ENCODE measurements around the gene ZBTB42. TPM values are rescaled to one million over a fixed set of nuclear protein-coding genes. Genes with fewer than 3 reads are reported as not detected.
"Not testable (repeated sequence)": the region's sequence is repeated elsewhere in the genome, so short reads cannot be mapped to it uniquely, and the experiment has no call there.

Gene ZBTB42
- total RNA-seq, 1 experiment from 2014 or later = 4.2 TPM

GRCh38 chr14:104810316-104810715 is 9.4 kb downstream of the ZBTB42 start:
- no peak for DNase-seq
- no peak overlapping the region for H2AFZ ChIP-seq
- H3K79me2 ChIP-seq (ENCODE audit: low read depth) = peaks cover 9% of the 10 kb centered on the region; the same call in 1 of the 2 replicates
- H4K20me1 ChIP-seq (ENCODE audit: insufficient read depth) = no peaks in the 10 kb centered on the region; the same call in 1 of the 2 replicates
- H3K4me2 ChIP-seq = no peak overlapping the region
- TF ChIP-seq CTCF (conservative IDR thresholded peaks at IDR 0.05) (no peak), EZH2 (IDR thresholded peaks at IDR 0.05; ENCODE audit: low read depth) (no peak)
- no peaks in the 10 kb centered on the region for H3K27me3 ChIP-seq (ENCODE audit: insufficient read depth, low read depth)
- intact Hi-C loops (cut with micrococcal nuclease; ENCODE audit: unreplicated experiment) = no loop called here
- ChIA-PET CTCF (no interaction called here), POLR2A (ENCODE audit: unreplicated experiment) (no interaction called here)
- H3K9me2 ChIP-seq (ENCODE audit: insufficient read depth) = no peaks in the 10 kb centered on the region
- peaks cover 16% of the 10 kb centered on the region for H3F3A ChIP-seq (ENCODE audit: insufficient read depth, low read depth)
- H3K4me3 ChIP-seq = no peak overlapping the region
- H3K27ac ChIP-seq = no peak overlapping the region
- H3K4me1 ChIP-seq (replicated peaks; ENCODE audit: insufficient read depth) = peaks cover 6% of the 10 kb centered on the region; the same call in 1 of the 2 replicates
- no peaks in the 10 kb centered on the region for H3K9me3 ChIP-seq (ENCODE audit: insufficient read depth, low read depth)
- no TSS peak for BruUV-seq (replicated peaks)
- no peaks in the 10 kb centered on the region for H3K36me3 ChIP-seq (ENCODE audit: low read depth)

DNA sequence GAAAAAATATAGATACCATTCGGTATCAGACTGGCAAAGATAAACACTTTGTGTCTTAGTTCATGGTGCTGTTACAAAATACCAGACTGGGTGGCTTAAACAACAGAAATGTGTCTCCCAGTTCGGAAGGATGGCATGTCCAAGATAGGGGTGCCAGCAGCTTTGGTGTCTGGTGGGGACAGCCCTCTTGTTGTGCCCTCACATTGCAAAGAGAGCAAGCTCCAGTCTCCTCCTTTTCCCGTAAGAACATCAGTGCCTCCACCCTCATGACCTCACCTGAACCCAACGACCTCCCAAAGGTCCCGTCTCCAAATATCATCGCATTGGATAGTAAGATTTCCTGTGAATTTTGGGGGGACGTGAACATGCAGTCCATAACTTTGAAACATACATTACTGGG is 12.4 kb downstream of the ZBTB42 start:
- POLR2A ChIA-PET (ENCODE audit: unreplicated experiment) = no interaction called here
- no TSS peak for BruUV-seq (replicated peaks)
- CTCF ChIA-PET = interaction anchor here (0.7 kb wide), 1 partner anchor 13 kb away, joined by 5 read pairs; no protein-coding TSS in a partner anchor
- Histone ChIP-seq H3K36me3 (ENCODE audit: low read depth) (no peaks in the 10 kb centered on the region), H3F3A (ENCODE audit: insufficient read depth, low read depth) (peaks cover 23% of the 10 kb centered on the region), H3K4me3 (no peak overlapping the region), H3K4me2 (no peak overlapping the region), H2AFZ (no peak overlapping the region), H3K27me3 (ENCODE audit: insufficient read depth, low read depth) (no peaks in the 10 kb centered on the region), H3K27ac (no peak overlapping the region), H3K9me2 (ENCODE audit: insufficient read depth) (no peaks in the 10 kb centered on the region), H3K79me2 (ENCODE audit: low read depth) (peaks cover 28% of the 10 kb centered on the region), H3K4me1 (replicated peaks; ENCODE audit: insufficient read depth) (peaks cover 15% of the 10 kb centered on the region; the same call in 1 of the 2 replicates), H3K9me3 (ENCODE audit: insufficient read depth, low read depth) (no peaks in the 10 kb centered on the region), H4K20me1 (ENCODE audit: insufficient read depth) (no peaks in the 10 kb centered on the region)
- no peak for TF ChIP-seq CTCF (conservative IDR thresholded peaks at IDR 0.05)
- no peak for TF ChIP-seq EZH2 (IDR thresholded peaks at IDR 0.05; ENCODE audit: low read depth)
- DNase-seq = no peak
- intact Hi-C loops (cut with micrococcal nuclease; ENCODE audit: unreplicated experiment) = no loop called here

DNA sequence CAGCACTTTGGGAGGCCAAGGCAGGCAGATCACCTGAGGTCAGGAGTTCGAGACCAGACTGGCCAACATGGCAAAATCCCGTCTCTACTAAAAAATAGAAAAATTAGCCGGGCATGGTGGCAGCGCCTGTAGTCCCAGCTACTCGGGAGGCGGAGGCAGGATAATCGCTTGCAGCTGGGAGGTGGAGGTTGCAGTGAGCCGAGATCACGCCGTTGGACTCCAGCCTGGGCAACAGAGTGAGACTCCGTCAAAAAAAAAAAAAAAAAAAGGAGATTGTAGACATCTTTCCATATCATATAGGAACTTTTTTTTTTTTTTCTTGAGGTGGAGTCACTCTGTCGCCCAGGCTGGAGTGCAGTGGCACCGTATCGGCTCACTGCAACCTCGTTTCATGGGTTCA is 13.8 kb downstream of the ZBTB42 start:
- H3K27ac ChIP-seq = peak overlapping the region; percentile 72; the same call in 1 of the 2 replicates
- H3K36me3 ChIP-seq (ENCODE audit: low read depth); H3K9me3 ChIP-seq (ENCODE audit: insufficient read depth, low read depth); POLR2A ChIA-PET (ENCODE audit: unreplicated experiment); H4K20me1 ChIP-seq (ENCODE audit: insufficient read depth); BruUV-seq (replicated peaks); H3K9me2 ChIP-seq (ENCODE audit: insufficient read depth); intact Hi-C loops (cut with micrococcal nuclease; ENCODE audit: unreplicated experiment); CTCF ChIA-PET; H3K27me3 ChIP-seq (ENCODE audit: insufficient read depth, low read depth); DNase-seq: not testable (repeated sequence)
- peaks cover 15% of the 10 kb centered on the region; the same call in 1 of the 2 replicates for H3K4me1 ChIP-seq (replicated peaks; ENCODE audit: insufficient read depth)
- peaks cover 23% of the 10 kb centered on the region for H3F3A ChIP-seq (ENCODE audit: insufficient read depth, low read depth)
- H3K79me2 ChIP-seq (ENCODE audit: low read depth) = peaks cover 28% of the 10 kb centered on the region
- H2AFZ ChIP-seq = peak overlapping the region; percentile 98; the same call in 1 of the 2 replicates
- H3K4me2 ChIP-seq = peak overlapping the region; percentile 97
- H3K4me3 ChIP-seq = peak overlapping the region; percentile 75

- Histone ChIP-seq H3K27me3 (ENCODE audit: insufficient read depth, low read depth) (no peaks in the 10 kb centered on the region), H3K4me1 (replicated peaks; ENCODE audit: insufficient read depth) (peaks cover 15% of the 10 kb centered on the region; the same call in 1 of the 2 replicates), H3K9me2 (ENCODE audit: insufficient read depth) (no peaks in the 10 kb centered on the region), H2AFZ (peak overlapping the region; percentile 98), H3K4me2 (peak overlapping the region; percentile 97), H3F3A (ENCODE audit: insufficient read depth, low read depth) (peaks cover 23% of the 10 kb centered on the region), H3K79me2 (ENCODE audit: low read depth) (peaks cover 28% of the 10 kb centered on the region), H3K9me3 (ENCODE audit: insufficient read depth, low read depth) (no peaks in the 10 kb centered on the region), H3K4me3 (peak overlapping the region; percentile 75), H3K36me3 (ENCODE audit: low read depth) (no peaks in the 10 kb centered on the region), H3K27ac (peak overlapping the region; percentile 72), H4K20me1 (ENCODE audit: insufficient read depth) (no peaks in the 10 kb centered on the region)
- ChIA-PET POLR2A (ENCODE audit: unreplicated experiment) (no interaction called here), CTCF (no interaction called here)
- no peak for DNase-seq
- TSS peak; percentile 58 for BruUV-seq (replicated peaks)
- intact Hi-C loops (cut with micrococcal nuclease; ENCODE audit: unreplicated experiment) = no loop called here
- TF ChIP-seq CTCF (conservative IDR thresholded peaks at IDR 0.05) (no peak), EZH2 (IDR thresholded peaks at IDR 0.05; ENCODE audit: low read depth) (no peak)
These were observed 15.6 kb downstream of the ZBTB42 start for GRCh38 chr14:104816616-104816884.

Data from PC-9 (cell line).